Fibroblast of villous mesenchyme (primary cell): ENCODE results near the gene ING4. TPM values are rescaled to one million over a fixed set of nuclear protein-coding genes. Genes with fewer than 3 reads are reported as not detected.
A peak's percentile ranks its signal among the peaks of the same experiment; 100 is the strongest.

ENCODE experiments used
- DNase-seq: peaks from one replicate; pipeline ENCODE4 v3.0.0-alpha.2; 2010; ENCODE audit warnings: low read depth
- H3K4me3 ChIP-seq: 2 replicates; pipeline ENCODE4 v1.5.1; 2011; ENCODE audit warnings: low read depth, mild to moderate bottlenecking, low read length
- CTCF ChIP-seq: IDR thresholded peaks from 2 replicates; pipeline ENCODE4 v1.5.1; 2012; ENCODE audit warnings: low read depth, mild to moderate bottlenecking, low read length; ENCODE audit not compliant: insufficient read depth
- total RNA-seq: library from RNA; depleted of rRNA; stranded (reverse); fragments of >200 nt; gene quantifications from 2 replicates; pipeline ENCODE4 v1.2.3, GENCODE V29; 2012

Gene ING4
- total RNA-seq, 1 donor = 25.5 TPM

- DNase-seq = no peak
- no peak overlapping the region for H3K4me3 ChIP-seq
- no peak for TF ChIP-seq CTCF
Measured at GRCh38 chr12:6615802-6616201, 47.1 kb downstream of the ING4 start.

DNA sequence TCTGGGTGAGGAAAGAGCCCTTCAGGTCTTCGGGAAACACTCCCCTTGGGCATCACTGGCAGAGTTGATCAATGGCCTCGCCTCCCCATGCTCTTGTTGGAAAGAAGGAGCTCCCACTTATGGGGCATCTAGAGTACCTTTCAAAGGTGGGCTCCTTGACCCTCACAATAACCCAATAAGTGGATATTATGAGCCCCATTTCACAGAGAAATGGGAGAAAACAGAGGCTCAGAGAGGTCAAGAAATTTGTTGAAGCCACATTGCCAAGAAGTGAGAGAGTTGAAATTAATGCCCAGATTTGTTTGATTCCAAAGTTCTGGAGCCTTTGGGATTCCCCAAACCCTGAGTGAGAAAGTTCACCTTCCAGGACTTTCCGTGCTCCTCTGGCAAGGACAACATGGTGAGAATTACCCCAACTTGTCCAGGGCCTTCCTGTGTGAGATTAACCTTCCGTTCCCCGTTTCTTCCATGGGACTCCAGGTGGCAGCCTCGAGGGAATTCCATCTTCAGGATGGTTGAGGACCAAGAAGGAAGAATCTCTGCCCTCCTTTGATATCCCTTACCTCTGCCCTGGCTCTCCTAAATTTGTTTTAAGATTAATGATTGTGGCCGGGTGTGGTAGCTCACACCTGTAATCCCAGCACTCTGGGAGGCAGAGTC, 48.3 kb downstream of the ING4 start:
- no peak for DNase-seq
- no peak overlapping the region for H3K4me3 ChIP-seq
- TF ChIP-seq CTCF = no peak

DNA sequence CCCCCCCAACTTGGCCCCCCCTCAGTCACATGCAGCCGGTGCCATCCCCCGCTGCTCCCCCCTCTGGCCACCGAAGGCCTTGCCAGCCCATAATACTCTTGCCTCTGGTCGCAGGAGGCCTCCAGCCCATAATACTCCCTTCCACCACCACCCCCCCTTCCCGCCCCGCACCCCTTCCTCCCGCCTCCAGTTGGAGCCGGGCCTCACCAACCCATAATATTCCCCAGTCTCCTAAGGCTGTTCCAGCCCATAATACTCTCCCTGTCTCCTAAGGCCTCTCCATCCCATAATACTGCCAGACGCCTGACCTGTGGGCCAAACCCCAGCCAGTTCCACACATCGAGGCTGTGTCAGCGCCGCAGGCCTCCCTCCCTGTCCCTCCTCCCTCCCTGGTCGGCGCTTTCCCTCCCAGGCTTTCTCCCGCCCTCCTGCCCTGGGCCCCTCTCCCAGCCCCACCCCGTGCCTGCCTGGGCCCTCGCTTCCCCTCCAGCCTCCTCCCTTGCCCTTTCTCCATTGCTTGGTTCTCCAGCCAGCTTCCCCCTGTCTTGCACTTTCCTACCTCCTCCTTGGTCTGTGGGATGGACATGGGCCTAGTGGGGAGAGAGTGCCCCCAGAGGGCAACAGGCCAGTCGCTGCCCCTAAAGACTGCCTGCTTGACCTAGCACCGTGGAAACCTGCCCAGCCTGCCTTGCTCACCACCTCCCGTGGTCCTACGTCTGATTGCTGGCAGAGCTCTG, 49.0 kb downstream of the ING4 start:
- TF ChIP-seq CTCF = no peak
- DNase-seq = peak; percentile 99
- H3K4me3 ChIP-seq = no peak overlapping the region

GRCh38 chr12:6613015-6613775, 49.7 kb downstream of the ING4 start:
- TF ChIP-seq CTCF = no peak
- peak; percentile 68 for DNase-seq
- peak overlapping the region; percentile 23 for H3K4me3 ChIP-seq

DNA sequence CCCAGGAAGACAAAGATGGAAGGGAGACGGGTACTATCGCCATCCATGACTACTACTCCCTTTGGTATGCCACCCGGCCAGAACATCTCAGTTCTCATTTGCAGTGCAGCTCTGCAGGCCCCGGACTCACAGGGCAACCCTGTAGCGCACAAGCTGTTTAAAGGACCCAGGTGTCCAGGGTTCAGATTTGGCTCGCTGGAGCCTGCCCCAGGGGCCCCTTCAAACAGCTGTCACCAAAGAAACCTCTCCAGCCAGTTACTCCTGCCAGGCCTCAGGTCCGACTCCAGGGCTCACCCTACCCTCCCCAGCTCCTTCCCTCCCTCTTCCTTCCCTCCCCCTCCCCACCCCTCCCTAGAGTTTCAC, 50.3 kb downstream of the ING4 start:
- DNase-seq = no peak
- H3K4me3 ChIP-seq = no peak overlapping the region
- no peak for TF ChIP-seq CTCF

DNA sequence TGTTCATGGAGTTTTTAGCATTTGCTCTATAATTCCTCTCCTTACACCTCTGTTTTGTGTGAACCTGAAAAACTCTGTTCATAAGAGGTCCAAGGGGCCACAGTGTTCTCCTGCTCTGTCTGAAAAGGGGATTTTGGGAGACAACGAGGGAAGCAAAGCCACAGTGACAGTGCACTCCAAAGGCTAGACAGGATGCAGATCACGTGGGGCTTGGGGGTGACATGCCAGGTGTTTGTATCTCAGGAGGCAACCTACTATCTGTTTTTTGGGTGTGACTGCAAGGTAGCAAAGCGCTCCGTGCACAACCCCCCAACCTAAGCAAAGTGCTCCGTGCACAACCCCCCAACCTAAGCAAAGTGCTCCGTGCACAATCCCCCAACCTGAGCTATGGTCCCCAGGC, 50.7 kb downstream of the ING4 start:
- DNase-seq = no peak
- H3K4me3 ChIP-seq = no peak overlapping the region
- no peak for TF ChIP-seq CTCF
